ENCODE measurements around the gene RNU11.
"Not testable (repeated sequence)": the region's sequence is repeated elsewhere in the genome, so short reads cannot be mapped to it uniquely, and the experiment has no call there.

RNU11 gene

DNA sequence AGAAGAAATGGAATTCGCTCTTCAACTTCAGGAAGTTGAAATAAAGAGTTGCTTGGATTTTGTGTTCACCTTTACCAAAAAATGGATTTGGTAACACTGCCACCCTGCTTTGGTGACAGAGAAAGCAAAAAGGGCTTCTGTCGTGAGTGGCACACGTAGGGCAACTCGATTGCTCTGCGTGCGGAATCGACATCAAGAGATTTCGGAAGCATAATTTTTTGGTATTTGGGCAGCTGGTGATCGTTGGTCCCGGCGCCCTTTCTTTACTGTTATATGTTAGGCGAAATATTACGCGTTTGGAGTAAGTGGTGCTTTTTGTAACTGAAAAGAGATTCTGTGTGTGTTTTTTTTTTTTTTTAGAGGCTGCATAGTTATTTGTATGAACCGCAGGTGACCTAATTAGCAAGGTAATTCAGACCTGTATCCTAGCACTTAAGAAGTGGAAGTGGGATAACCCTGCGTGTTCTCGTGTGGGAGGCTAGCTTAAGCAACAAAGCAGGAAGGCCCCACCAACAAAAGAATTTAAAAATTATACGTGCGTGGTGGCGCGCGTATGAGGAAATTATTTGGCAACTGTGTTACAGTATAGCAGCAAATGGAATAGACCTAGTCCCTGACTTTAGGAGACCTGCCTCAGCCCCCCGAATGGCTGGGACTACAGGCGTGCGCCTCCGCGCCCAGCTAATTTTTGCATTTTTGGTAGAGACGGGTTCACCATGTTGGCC lies at the start of gene RNU11:
TSS of gene RNU11 (plus strand) at position 127 of the 725 bp plus-strand sequence.
- DNase-seq: peak; percentile 99

DNA sequence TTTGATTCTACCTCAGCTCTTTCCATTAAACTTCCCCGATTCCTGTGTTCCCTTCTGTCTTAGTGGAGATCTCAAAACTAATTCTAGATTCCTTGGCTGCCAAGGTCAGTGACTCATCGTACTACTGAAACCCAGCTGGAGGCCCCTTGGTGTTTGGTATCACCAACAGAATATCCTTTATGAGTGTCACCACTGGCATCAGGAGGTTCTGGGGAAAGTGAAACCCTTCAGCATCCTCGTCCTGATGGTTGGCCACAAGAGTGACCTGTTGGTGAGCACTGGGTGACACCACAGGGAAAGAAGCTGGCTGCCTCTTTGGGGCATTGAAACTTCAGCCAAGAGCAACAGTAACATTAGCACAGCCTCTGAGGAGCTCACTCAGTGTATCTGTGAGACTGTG lies 46.7 kb upstream of the RNU11 start:
- DNase-seq: peak; percentile 40

DNA sequence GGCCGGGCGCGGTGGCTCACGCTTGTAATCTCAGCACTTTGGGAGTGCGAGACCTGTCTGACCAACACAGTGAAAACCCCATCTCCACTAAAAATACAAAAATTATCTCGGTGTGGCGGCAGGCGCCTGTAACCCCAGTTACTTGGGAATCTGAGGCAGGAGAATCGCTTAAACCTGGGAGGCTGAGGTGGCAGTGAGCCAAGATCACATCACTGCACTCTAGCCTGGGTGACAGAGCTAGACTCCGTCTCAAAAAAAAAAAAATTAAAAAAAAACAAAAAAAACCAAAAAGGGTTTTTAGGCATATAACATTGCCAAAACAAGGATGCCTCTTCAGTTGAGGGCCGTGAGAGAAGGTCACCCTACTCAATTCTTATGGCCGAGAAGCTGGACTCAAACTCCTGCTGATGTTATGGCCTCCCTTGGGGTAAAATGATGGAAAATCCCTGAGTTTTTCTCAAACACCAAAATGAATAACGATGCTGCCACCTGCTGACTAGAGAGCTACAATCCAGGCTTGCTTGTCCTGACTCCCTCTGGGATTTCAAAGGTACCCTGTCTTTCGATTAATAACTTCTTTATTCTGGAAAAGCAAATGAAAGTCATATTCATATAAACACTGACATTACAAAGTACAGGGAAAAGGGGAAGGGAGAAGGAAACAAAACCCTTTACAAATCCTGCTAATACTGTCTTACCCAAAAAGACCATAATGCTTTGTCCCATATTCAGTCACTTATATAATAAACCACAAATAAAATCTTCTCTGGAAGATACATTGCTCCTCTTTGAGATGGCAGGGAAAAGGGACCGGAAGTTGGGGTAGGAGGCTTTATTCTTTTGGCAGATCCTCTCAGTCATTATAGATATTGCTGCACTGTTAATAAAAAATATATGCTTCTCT lies 45.6 kb upstream of the RNU11 start:
- DNase-seq: peak; percentile 53

DNA sequence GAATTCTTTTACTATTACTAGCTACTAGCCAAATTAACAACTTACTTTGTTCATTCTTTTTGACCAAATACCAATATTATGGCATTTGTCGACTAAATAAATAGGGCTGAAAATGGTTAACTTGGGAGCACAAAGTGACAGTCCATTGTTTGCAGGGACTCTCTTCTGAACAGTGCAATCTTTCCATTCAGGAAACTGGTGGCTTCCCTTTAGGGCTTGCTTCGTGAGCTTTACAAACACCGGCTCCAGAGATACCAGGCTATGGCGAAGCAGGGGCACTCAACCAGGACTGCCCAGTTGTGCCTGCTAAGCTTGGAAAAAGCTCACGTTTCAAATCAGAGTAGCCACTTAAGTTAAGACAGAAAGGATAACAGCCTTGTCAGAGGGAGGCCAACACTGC lies 44.0 kb upstream of the RNU11 start:
- no peak for DNase-seq

DNA sequence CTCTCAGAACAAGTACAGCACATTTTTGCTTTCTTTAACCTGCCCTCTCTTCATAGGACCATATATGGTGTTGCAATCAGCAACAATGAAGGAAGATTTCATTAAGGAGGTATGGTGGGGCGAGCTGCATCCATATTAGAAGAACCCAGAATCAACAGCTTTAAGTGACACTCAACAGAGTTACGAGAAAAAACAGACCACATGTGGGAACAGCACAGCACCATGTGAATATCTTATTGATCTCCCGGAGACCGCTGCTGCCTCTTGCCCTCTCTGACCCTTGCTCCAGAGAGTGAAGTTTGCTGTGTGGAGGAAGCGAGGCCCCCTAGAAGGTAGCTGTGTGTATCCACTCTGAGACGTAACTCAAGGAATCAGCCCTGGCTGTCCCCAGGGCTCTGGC lies 43.4 kb upstream of the RNU11 start:
- no peak for DNase-seq

DNA sequence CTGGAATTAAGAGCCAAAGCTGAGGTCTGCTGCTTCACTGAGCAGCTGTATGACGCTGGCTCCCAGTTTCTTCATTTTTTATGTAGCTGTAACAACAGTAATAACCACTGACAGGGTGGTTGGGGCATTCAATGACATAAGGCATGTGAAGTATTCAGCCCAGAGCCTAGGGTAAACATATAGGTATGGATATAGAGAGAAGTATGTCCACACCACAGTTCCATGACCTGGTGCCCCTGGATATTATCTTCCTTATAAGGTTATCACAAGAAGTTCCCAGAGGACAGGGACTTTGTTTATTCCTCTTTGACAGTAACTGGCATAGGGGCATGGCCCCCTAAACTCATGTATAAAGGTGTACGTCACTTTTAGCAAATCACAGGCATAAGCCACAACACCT lies 41.6 kb upstream of the RNU11 start:
- DNase-seq: no peak

DNA sequence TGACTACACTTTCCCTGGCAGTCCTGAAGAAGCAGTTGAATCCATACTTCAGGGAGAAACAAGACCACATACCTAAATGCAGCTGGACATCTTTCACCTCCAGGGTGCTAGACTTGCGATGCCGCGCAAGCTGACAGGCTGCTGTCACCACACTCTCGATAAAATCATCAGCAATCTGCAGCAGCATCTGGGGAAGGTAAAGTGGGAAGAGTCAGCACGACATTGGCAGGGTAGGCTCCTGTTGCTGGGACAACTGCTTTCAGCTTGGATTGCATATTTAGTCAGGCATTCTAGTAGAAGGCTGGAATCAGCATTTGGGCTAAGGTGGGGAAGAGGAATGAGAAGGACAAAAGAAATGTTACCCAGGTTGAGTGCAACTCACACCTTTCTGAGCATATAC lies 35.2 kb upstream of the RNU11 start:
- DNase-seq: no peak

DNA sequence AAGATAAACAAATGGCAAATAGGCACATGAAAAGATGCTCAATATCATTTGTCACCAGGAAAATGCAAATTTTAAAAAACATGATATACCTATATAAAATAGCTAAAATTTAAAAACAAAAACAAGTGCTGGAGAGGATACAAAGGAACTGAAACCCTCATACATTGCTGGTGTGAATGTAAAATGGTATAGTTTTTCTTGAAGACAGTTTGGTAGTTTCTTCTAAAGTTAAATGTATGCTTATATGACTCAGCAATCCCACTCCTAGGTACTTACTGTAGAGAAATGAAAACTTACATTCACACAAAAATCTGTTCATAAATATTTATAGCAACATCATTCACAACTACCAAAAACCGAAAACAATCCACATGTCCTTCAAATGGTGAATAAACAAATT lies 16.7 kb upstream of the RNU11 start:
- no peak for DNase-seq

DNA sequence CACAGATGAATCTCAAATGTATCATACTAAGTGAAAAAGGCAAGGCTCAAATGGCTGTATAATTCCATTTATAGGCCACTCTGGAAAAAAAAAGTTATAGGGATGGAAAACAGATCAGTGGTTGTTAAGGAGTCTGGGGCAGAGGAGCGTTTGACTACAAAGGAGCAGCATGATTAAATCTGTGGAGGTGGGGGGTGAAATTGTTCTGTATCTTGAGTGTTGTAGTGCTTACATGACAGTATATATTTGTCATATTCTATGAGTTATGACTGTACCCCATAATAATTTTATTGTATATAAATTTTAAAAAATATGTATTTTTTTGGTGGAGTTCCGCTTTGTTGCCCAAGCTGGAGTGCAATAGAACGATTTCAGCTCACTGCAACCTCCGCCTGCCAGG lies 15.8 kb upstream of the RNU11 start:
- no peak for DNase-seq

DNA sequence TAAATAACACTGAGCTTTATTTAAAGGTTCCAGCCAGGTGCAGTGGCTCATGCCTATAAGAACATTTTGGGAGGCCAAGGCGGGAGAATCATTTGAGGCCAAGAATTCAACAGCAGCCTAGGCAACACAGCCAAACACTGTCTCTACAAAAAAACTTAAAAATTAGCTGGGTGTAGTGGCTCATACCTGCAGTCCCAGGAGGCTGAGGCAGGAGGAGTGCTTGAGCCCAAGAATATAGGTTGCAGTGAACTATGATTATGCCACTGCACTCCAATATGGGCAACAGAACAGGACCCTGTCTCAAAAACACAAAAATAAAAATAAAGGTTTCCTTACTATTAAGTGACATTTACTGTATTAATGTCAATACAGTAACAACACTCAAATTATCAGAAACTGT lies 7.6 kb upstream of the RNU11 start:
- no peak for DNase-seq

DNA sequence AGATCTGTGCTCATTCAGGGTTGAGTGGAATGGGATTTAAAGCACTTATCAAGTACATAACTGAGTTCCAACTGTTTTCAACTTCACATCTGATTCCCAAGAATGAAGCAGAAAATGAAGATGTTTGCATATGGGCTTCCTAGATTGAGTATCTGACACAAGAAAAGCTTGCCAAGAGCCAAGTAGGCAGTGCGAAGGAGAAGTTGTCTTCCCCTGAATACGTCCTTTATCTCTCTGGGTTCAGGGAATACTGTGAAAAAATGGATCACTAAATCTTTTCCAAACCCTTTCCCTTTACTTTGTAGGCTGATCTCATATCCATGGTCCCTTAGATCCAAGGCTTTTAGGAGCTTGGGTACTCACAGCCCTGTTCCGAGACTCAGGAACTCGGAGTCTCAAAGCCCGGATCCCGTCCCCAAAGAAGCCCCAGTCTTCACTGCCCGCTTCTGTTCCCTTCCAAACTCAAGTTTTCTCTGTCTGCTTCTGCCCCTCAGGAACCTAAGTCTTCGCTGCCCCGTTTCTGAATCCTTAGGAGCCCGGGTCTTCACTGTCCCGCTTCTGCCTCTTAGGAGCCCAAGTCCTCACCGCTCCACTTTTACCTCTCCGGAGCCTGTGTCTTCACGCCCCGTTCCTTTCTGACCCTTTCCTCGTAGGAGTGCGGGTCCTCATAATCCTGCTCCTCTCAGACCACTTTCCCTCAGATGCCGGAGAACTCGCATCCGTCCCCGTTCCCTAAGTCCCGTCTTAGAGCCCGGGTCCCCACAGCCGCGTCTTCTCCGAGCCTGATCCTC lies 6.1 kb upstream of the RNU11 start:
- no peak for DNase-seq

DNA sequence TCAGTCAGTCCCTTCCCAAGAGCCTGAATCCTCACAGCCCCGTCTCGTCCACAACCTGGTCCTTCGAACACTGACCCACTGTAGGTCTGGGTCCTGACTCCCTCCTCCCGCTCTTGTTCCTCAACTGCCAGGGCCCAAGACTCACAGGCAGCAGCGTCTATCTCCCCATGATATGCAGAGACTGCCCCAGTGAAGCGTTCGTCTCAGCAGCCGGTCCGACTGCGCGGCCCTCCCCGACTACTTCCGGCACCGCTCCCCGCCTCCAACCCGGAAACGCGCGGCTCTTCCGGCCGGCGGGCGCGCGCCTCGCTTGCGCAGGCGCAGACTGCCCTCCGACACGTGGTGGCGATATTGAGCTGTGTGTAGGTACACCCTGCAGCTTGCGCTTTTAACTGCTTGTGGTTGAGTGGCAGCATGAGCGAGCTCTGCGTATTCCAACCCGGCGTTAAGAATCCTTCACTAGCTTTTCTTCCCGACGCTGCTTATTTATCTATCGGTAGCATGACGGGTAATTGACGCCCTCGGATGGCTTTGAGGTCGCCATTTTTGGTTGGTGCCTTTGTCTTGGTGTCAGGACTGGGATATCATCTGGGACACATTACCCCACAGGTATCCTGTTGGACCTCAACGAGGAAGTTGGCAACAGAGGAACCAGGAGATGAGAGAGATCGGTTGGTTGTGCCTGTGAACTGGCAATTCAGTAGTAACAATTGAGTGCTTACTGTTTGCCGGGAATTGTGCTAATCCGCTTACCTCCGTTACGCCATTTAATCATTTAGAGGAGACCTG lies 5.4 kb upstream of the RNU11 start, which contains the start of gene TAF12:
TSS of gene TAF12 (minus strand) at position 221 of the 789 bp plus-strand sequence. CDS start 20,986 bp downstream, outside the sequence.
- peak; percentile 95 for DNase-seq

DNA sequence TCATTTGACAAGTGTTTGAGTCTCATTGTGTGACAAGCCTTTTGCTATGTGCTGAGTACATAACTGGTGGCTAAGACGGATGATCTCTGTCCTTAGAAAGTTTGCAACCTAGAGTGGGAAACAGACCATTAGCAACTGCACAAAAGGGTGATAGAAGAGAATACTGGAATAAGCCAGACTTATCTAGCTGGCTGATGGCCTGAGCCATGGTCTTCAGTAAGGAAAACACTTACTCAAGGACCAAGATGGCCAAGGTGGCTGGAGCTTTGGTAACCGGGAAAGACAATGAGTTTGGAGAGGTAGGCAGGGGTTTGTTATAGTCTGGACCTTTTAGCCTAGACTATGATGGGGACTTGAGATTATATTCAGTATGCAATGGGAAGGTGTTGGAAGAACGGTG lies 3.9 kb upstream of the RNU11 start:
- no peak for DNase-seq

DNA sequence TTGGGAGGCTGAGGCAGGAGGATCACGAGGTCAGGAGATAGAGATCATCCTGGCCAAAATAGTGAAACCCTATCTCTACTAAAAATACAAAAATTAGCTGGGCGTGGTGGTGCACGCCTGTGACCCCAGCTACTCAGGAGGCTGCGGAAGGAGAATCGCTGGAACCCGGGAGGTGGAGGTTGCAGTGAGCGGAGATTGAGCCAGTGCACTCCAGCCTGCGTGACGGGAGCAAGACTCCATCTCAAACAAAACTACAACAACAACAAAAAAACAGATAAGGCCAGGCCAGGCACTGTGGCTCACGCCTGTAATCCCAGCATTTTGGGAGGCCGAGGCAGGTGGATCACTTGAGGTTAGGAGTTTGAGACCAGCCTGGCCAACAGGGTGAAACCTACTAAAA lies 3.0 kb upstream of the RNU11 start:
- not testable (repeated sequence) for DNase-seq

DNA sequence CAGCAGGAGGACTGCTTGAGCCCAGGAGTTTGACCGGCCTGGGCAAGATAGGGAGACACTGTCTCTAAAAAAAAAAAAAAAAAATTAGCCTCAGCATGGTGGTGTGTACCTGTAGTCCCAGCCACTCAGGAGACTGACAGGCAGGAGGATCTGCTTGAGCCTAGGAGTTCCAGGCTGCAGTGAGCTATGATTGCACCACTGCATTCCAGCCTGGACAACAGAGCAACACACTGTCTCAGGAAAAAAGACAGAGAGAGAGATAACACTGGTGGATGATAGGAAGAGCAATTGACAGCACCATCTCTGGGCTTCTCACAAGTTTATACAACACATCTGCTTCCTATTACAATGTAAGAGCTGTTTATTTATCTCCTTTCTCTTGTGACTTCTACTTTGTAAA lies 2.4 kb upstream of the RNU11 start:
- no peak for DNase-seq

DNA sequence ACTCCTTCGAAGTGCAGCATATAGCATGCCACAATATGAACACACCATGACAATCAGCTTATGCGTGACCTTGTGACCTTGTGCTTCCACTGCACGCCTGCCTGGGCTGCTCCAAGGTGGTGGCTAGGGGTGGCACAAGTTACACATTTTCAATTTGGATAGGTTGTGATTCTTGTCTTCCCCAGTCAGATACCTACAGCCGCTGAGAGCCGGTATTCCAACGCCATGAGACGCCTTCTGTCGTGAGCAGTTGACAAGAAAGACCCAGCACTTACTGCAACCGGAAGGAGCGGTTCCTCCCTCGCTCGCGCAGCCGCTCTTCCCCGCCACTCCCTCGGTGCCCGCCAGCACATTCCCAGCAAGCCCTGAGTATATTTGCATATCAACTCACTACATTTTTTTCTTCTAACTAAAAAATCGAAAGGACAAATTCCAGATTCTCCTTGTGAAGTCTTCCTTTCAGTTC lies 359 bp upstream of the RNU11 start:
- DNase-seq: peak; percentile 94

DNA sequence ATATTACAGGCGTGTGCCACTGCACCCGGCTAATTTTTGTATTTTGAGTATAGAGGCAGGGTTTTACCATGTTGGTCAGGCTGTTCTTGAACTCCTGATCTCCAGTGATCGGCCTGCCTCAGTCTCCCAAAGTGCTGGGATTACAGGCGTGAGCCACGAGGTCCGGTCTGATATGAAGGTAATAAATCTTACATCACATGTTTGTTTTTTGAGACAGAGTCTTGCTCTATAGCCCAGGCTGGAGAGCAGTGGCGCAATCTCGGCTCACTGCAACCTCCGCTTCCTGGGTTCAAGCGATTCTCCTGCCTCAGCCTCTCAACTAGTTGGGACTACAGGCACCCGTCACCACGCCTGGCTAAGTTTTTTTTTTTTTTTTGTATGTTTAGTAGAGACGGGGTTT lies 4.7 kb downstream of the RNU11 start:
- not testable (repeated sequence) for DNase-seq

DNA sequence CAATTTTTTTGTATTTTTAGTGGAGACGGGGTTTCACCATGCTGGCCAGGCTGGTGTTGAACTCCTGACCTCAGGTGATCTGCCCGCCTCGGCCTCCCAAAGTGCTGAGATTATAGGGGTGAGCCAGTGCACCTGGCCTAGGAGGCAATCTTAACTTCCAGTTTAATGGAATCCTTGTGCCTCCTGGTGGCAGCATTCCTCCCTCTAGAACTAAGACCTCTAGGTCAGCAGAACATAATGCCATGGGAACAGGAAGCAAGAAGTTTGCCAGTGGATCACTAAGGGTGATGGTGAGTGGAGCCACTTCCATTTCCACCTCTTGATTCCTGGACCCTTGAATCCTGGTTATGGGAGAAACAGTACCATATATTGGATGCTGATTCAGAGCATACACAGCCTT lies 5.5 kb downstream of the RNU11 start:
- DNase-seq: not testable (repeated sequence)

DNA sequence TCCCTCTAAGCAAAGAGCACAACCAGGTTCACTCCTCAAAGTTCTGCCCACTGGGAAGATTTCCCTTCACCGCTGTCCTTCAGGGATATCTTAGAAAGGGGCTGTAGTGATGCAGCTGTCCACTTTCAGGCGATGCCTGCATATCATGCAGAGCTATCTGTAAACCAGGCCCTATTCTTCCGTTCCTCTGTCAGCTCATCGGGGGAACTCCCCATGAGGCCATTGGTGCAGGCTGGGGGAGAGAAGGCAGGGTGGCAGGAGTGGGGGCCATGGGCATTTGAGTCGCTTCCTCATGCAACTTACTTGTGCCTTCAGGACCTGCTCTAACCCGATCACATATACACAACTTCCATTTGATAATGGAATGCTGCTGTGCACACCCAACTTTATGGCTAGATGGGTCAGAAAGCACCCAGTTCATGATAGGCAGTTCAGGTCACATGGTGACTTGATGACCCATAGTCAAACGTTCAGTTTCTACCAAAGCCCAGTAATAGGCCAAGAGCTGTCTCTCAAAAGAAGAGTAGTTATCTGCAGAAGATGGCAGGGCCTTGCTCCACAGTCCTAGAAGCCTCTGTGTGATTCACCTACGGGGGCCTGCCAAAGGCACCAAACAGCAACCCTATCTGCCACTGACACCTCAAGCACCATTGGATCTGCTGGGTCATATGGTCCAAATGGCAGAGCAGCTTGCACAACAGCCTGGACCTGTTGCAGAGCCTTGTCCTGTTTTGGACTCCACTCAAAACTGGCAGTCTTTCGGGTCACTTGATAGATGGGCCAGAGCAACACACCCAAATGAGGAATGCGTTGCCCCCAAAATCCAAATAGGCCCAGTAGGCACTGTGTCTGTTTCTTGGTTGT lies 7.3 kb downstream of the RNU11 start:
- DNase-seq: not testable (repeated sequence)

DNA sequence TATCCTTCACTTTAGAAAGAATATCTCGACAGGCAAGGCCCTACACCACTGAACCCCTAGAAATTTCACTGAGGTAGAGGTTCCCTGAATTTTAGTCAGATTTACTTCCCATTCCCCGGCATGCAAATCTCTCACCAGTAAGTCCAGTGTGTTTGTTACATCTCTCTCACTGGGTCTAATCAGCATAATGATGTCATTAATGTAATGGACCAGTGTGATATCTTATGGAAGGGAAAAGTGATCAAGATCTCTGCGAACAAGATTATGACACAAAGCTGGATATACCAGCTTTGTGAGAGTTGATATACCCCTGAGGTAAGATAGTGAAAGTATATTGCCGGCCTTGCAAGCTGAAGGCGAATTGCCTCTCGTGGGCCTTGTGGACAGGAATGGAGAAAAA lies 7.9 kb downstream of the RNU11 start:
- no peak for DNase-seq

DNA sequence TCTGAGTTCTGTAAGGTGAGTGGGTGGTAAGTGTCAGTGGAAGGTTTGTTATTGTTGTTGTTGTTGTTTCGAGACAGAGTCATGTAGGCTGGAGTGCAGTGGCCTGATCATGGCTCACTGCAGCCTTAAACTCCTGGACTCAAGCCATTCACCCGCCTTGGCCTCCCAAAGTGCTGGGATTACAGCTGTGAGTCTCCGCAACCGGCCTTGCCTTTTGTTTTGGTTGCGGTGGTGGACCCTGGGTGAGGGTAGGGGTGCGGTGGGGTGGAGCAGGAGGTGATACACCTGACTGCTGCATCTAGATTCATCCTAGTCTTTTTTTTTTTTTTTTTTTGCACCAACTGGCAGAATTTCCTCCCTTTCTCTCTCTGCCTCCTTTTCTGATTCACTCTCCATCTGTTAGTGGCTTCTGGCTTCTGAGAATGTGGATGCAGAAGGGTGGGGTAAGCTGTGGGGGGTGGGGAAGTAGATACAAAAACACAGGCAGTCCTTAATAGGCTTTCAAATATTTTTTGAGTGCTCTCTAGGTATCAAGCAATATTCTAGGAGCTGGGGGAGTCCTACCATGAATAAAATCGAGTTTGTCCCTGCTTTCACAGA lies 15.6 kb downstream of the RNU11 start:
- DNase-seq: no peak

Measured in MV-4-11 (cell line).